HG02884 (cell line): ENCODE results near the gene ZNF710.

Experiments
- ATAC-seq: cut with Tn5 transposase; IDR thresholded peaks from one replicate; pipeline ENCODE4 v1.9.1; 2021; ENCODE audit warnings: mild to moderate bottlenecking, moderate library complexity; ENCODE audit not compliant: unreplicated experiment

Gene ZNF710

GRCh38 chr15:90015749-90016148, 14.6 kb downstream of the ZNF710 start:
- ATAC-seq: no peak

- no peak for ATAC-seq
Observed at GRCh38 chr15:90016721-90017120, 15.6 kb downstream of the ZNF710 start.

GRCh38 chr15:90018216-90018831, 17.2 kb downstream of the ZNF710 start:
- ATAC-seq: no peak

- no peak for ATAC-seq
Observed at GRCh38 chr15:90019611-90020010, 18.5 kb downstream of the ZNF710 start.

- no peak for ATAC-seq
Observed at GRCh38 chr15:90020021-90020735, 19.1 kb downstream of the ZNF710 start.

GRCh38 chr15:90020936-90021507, 19.9 kb downstream of the ZNF710 start:
- no peak for ATAC-seq

GRCh38 chr15:90022345-90022744, 21.2 kb downstream of the ZNF710 start:
- ATAC-seq: no peak

- ATAC-seq: no peak
Observed at GRCh38 chr15:90022905-90023700, 22.0 kb downstream of the ZNF710 start.

GRCh38 chr15:90024406-90024805, 23.3 kb downstream of the ZNF710 start:
- ATAC-seq: no peak

- ATAC-seq: no peak
Observed at GRCh38 chr15:90025489-90026033, 24.4 kb downstream of the ZNF710 start.

- ATAC-seq: no peak
Observed at GRCh38 chr15:90028376-90028944, 27.3 kb downstream of the ZNF710 start.

- ATAC-seq: no peak
Observed at GRCh38 chr15:90029024-90029423, 27.9 kb downstream of the ZNF710 start.

- ATAC-seq: no peak
Observed at GRCh38 chr15:90030376-90030775, 29.3 kb downstream of the ZNF710 start.

- peak; percentile 82 for ATAC-seq
Observed at GRCh38 chr15:90031231-90031791, 30.2 kb downstream of the ZNF710 start.

- no peak for ATAC-seq
Observed at GRCh38 chr15:90033006-90033405, 31.9 kb downstream of the ZNF710 start.

- no peak for ATAC-seq
Observed at GRCh38 chr15:90033448-90033847, 32.3 kb downstream of the ZNF710 start.

GRCh38 chr15:90035095-90035839, 34.1 kb downstream of the ZNF710 start:
- no peak for ATAC-seq

GRCh38 chr15:90035840-90036230, 34.7 kb downstream of the ZNF710 start:
- ATAC-seq: no peak

- no peak for ATAC-seq
Observed at GRCh38 chr15:90036343-90036742, 35.2 kb downstream of the ZNF710 start.
